Measurements from ENCODE around the gene MXI1. TPM values are rescaled to one million over a fixed set of nuclear protein-coding genes. Genes with fewer than 3 reads are reported as not detected.
A peak's percentile ranks its signal among the peaks of the same experiment; 100 is the strongest.

MXI1 gene
- total RNA-seq, 5 donors from 2014 or later (not counting 1 experiment from before 2014, with no cell fraction given): 40.2 to 54.1 (median 44.4) TPM

- ATAC-seq (replicated peaks in 1 of 4): no peak
These were observed 66.7 kb downstream of the MXI1 start for GRCh38 chr10:110274072-110274627.

GRCh38 chr10:110274647-110275046, 67.2 kb downstream of the MXI1 start:
- Histone ChIP-seq H3K9me3 (no peaks in the 10 kb centered on the region), H3K36me3 (ENCODE audit: control insufficient read depth in 2 of 2, extremely low read depth in 1 of 2, insufficient read depth in 1 of 2, low read length in 1 of 2) (peaks cover 0 to under 1% of the 10 kb centered on the region in 2 donors), H3K27ac (ENCODE audit: low read length) (no peak overlapping the region), H3K27me3 (replicated peaks in 1 of 2; ENCODE audit: control insufficient read depth in 2 of 2, extremely low read depth in 1 of 2, insufficient read depth in 2 of 2, low read length in 1 of 2) (no peaks in the 10 kb centered on the region), H3K4me3 (ENCODE audit: control insufficient read depth in 1 of 2, extremely low read depth in 1 of 2, low read length in 1 of 2) (no peak overlapping the region), H3K4me1 (ENCODE audit: control insufficient read depth in 1 of 2, extremely low read depth in 1 of 2, insufficient read depth in 2 of 2, low read length in 2 of 2) (peaks cover 6% of the 10 kb centered on the region in 2 experiments)
- H3K27me3 Mint-ChIP-seq: no peaks in the 10 kb centered on the region
- H3K4me1 Mint-ChIP-seq: peaks cover 51 to 67% (median 57%) of the 10 kb centered on the region in 3 donors
- CTCF ChIA-PET: interaction anchor here (0.5 to 2.1 kb wide), 16 partner anchors 9 to 141 kb away, joined by 3 to 16 read pairs (median 4); no protein-coding TSS in a partner anchor
- no peak overlapping the region for H3K27ac Mint-ChIP-seq
- POLR2A ChIA-PET: interaction anchor here (0.6 to 0.9 kb wide), 6 partner anchors 13 to 247 kb away, joined by 3 to 6 read pairs (median 3); no protein-coding TSS in a partner anchor
- ATAC-seq (replicated peaks in 1 of 4) (no peak), DNase-seq (no peak)
- WGBS (ENCODE audit: insufficient coverage): 100% methylated on average over 2 of the region's 6 CpGs
- no peaks in the 10 kb centered on the region for H3K9me3 Mint-ChIP-seq
- H3K4me3 Mint-ChIP-seq: no peak overlapping the region
- peaks cover 6% of the 10 kb centered on the region for H3K36me3 Mint-ChIP-seq

More at GRCh38 chr10:110274072-110274627, 66.7 kb downstream of the MXI1 start:
- POLR2A ChIA-PET: interaction anchor here (0.6 to 0.7 kb wide), 4 partner anchors 14 to 247 kb away, joined by 3 to 6 read pairs (median 3); no protein-coding TSS in a partner anchor
- Histone ChIP-seq H3K27me3 (replicated peaks in 1 of 2; ENCODE audit: control insufficient read depth in 2 of 2, extremely low read depth in 1 of 2, insufficient read depth in 2 of 2, low read length in 1 of 2) (no peaks in the 10 kb centered on the region), H3K36me3 (ENCODE audit: control insufficient read depth in 2 of 2, extremely low read depth in 1 of 2, insufficient read depth in 1 of 2, low read length in 1 of 2) (no peaks in the 10 kb centered on the region), H3K9me3 (no peaks in the 10 kb centered on the region), H3K4me3 (ENCODE audit: control insufficient read depth in 1 of 2, extremely low read depth in 1 of 2, low read length in 1 of 2) (no peak overlapping the region), H3K27ac (ENCODE audit: low read length) (peak overlapping the region; percentile 3), H3K4me1 (ENCODE audit: control insufficient read depth in 1 of 2, extremely low read depth in 1 of 2, insufficient read depth in 2 of 2, low read length in 2 of 2) (peaks cover 6% of the 10 kb centered on the region in 2 experiments)
- no peak overlapping the region for H3K4me3 Mint-ChIP-seq
- no peaks in the 10 kb centered on the region for H3K9me3 Mint-ChIP-seq
- CTCF ChIA-PET: interaction anchor here (0.6 to 2.1 kb wide), 12 partner anchors 9 to 141 kb away, joined by 3 to 16 read pairs (median 4); no protein-coding TSS in a partner anchor
- peaks cover 54 to 69% (median 59%) of the 10 kb centered on the region in 3 donors for H3K4me1 Mint-ChIP-seq
- no peaks in the 10 kb centered on the region for H3K27me3 Mint-ChIP-seq
- no peak for DNase-seq
- peak overlapping the region in 1 of 2 donors; percentile 77 for H3K27ac Mint-ChIP-seq
- H3K36me3 Mint-ChIP-seq: peaks cover 3% of the 10 kb centered on the region

- no peak overlapping the region for H3K4me3 ChIP-seq (ENCODE audit: control insufficient read depth in 1 of 2, extremely low read depth in 1 of 2, low read length in 1 of 2)
- Mint-ChIP-seq H3K27ac (no peak overlapping the region), H3K27me3 (no peaks in the 10 kb centered on the region), H3K9me3 (no peaks in the 10 kb centered on the region), H3K4me1 (peaks cover 47 to 62% (median 52%) of the 10 kb centered on the region in 3 donors), H3K4me3 (no peak overlapping the region), H3K36me3 (peaks cover 6% of the 10 kb centered on the region)
- ChIA-PET POLR2A (interaction anchor here (0.7 to 0.9 kb wide), 3 partner anchors 15 to 84 kb away, joined by 3 read pairs; no protein-coding TSS in a partner anchor), CTCF (interaction anchor here (0.5 to 2.1 kb wide), 16 partner anchors 8 to 140 kb away, joined by 3 to 16 read pairs (median 4); no protein-coding TSS in a partner anchor)
- peaks cover 0 to 5% of the 10 kb centered on the region in 2 donors for H3K36me3 ChIP-seq (ENCODE audit: control insufficient read depth in 2 of 2, extremely low read depth in 1 of 2, insufficient read depth in 1 of 2, low read length in 1 of 2)
- DNase-seq (peak in 2 of 35 experiments; percentile 0 to 38), ATAC-seq (replicated peaks in 1 of 4) (peak in 2 of 4 experiments; percentile 30 to 49)
- H3K27ac ChIP-seq (ENCODE audit: low read length): no peak overlapping the region
- peaks cover 6% of the 10 kb centered on the region in 2 experiments for H3K4me1 ChIP-seq (ENCODE audit: control insufficient read depth in 1 of 2, extremely low read depth in 1 of 2, insufficient read depth in 2 of 2, low read length in 2 of 2)
- WGBS (ENCODE audit: insufficient coverage): no CpG with 5 or more reads among the region's 2 CpGs
- no peaks in the 10 kb centered on the region for H3K9me3 ChIP-seq
- H3K27me3 ChIP-seq (replicated peaks in 1 of 2; ENCODE audit: control insufficient read depth in 2 of 2, extremely low read depth in 1 of 2, insufficient read depth in 2 of 2, low read length in 1 of 2): no peaks in the 10 kb centered on the region
These were observed 67.8 kb downstream of the MXI1 start for GRCh38 chr10:110275128-110275729.

- no peaks in the 10 kb centered on the region for H3K9me3 ChIP-seq
- H3K27ac ChIP-seq (ENCODE audit: low read length): no peak overlapping the region
- peaks cover 12% of the 10 kb centered on the region for H3K36me3 Mint-ChIP-seq
- POLR2A ChIA-PET: interaction anchor here (0.7 kb wide), 2 partner anchors 31 to 382 kb away, joined by 3 to 6 read pairs; no protein-coding TSS in a partner anchor
- 90% methylated on average over 3 of the region's 5 CpGs for WGBS (ENCODE audit: insufficient coverage)
- DNase-seq: no peak
- H3K4me3 Mint-ChIP-seq: no peak overlapping the region
- peaks cover 6% of the 10 kb centered on the region in 2 experiments for H3K4me1 ChIP-seq (ENCODE audit: control insufficient read depth in 1 of 2, extremely low read depth in 1 of 2, insufficient read depth in 2 of 2, low read length in 2 of 2)
- H3K27ac Mint-ChIP-seq: no peak overlapping the region
- H3K27me3 Mint-ChIP-seq: no peaks in the 10 kb centered on the region
- no peaks in the 10 kb centered on the region for H3K9me3 Mint-ChIP-seq
- CTCF ChIA-PET: no interaction called here
- no peak overlapping the region for H3K4me3 ChIP-seq (ENCODE audit: control insufficient read depth in 1 of 2, extremely low read depth in 1 of 2, low read length in 1 of 2)
- peaks cover 0 to 6% of the 10 kb centered on the region in 2 donors for H3K36me3 ChIP-seq (ENCODE audit: control insufficient read depth in 2 of 2, extremely low read depth in 1 of 2, insufficient read depth in 1 of 2, low read length in 1 of 2)
- no peak for ATAC-seq (replicated peaks in 1 of 4)
- H3K27me3 ChIP-seq (replicated peaks in 1 of 2; ENCODE audit: control insufficient read depth in 2 of 2, extremely low read depth in 1 of 2, insufficient read depth in 2 of 2, low read length in 1 of 2): no peaks in the 10 kb centered on the region
- H3K4me1 Mint-ChIP-seq: peaks cover 41 to 57% (median 49%) of the 10 kb centered on the region in 3 donors
These were observed 69.2 kb downstream of the MXI1 start for GRCh38 chr10:110276603-110277002.

- no peaks in the 10 kb centered on the region for H3K9me3 ChIP-seq
- Mint-ChIP-seq H3K4me3 (no peak overlapping the region), H3K9me3 (no peaks in the 10 kb centered on the region), H3K27ac (no peak overlapping the region), H3K27me3 (no peaks in the 10 kb centered on the region), H3K36me3 (peaks cover 13% of the 10 kb centered on the region), H3K4me1 (peaks cover 36 to 58% (median 49%) of the 10 kb centered on the region in 3 donors)
- ChIA-PET CTCF (interaction anchor here in 1 of 2 donors (3.6 kb wide), 1 partner anchor 139 kb away, joined by 43 read pairs; no protein-coding TSS in a partner anchor), POLR2A (no interaction called here)
- DNase-seq (no peak), ATAC-seq (replicated peaks in 1 of 4) (no peak)
- no peaks in the 10 kb centered on the region for H3K27me3 ChIP-seq (replicated peaks in 1 of 2; ENCODE audit: control insufficient read depth in 2 of 2, extremely low read depth in 1 of 2, insufficient read depth in 2 of 2, low read length in 1 of 2)
- peaks cover 6% of the 10 kb centered on the region in 2 experiments for H3K4me1 ChIP-seq (ENCODE audit: control insufficient read depth in 1 of 2, extremely low read depth in 1 of 2, insufficient read depth in 2 of 2, low read length in 2 of 2)
- no peak overlapping the region for H3K27ac ChIP-seq (ENCODE audit: low read length)
- WGBS (ENCODE audit: insufficient coverage): no CpG with 5 or more reads among the region's 2 CpGs
- peaks cover 0 to 6% of the 10 kb centered on the region in 2 donors for H3K36me3 ChIP-seq (ENCODE audit: control insufficient read depth in 2 of 2, extremely low read depth in 1 of 2, insufficient read depth in 1 of 2, low read length in 1 of 2)
- no peak overlapping the region for H3K4me3 ChIP-seq (ENCODE audit: control insufficient read depth in 1 of 2, extremely low read depth in 1 of 2, low read length in 1 of 2)
These were observed 70.2 kb downstream of the MXI1 start for GRCh38 chr10:110277591-110277990.
